Inflammatory macrophage treated with lipopolysaccharide for 4 hours (primary cell): ENCODE data around the gene SMIM9.

Source experiments
- DNase-seq: peaks from one replicate; pipeline ENCODE4 v3.0.0-alpha.2; 2020

The SMIM9 gene

GRCh38 chrX:154779261-154779660 lies 55.2 kb downstream of the SMIM9 start:
- DNase-seq: no peak

DNA sequence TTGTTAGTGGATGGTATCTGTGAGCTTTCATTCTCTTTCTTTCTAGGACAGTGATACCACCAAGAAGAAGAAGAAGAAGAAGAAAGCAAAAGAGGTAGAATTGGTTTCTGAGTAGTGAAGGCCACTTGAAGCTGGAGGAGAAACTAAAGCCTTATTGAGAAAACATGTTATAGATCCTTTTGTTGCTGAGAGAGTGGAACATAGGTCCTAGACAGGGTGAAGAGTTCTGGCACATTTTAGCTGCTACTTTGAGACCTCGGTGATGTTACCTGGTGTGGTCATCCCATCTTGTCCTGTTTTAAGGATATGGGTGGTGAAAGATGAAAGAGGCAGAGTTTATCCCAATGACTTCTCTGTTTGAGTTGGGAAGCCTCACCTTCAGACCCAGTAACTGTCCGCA lies 57.7 kb downstream of the SMIM9 start:
- no peak for DNase-seq

DNA sequence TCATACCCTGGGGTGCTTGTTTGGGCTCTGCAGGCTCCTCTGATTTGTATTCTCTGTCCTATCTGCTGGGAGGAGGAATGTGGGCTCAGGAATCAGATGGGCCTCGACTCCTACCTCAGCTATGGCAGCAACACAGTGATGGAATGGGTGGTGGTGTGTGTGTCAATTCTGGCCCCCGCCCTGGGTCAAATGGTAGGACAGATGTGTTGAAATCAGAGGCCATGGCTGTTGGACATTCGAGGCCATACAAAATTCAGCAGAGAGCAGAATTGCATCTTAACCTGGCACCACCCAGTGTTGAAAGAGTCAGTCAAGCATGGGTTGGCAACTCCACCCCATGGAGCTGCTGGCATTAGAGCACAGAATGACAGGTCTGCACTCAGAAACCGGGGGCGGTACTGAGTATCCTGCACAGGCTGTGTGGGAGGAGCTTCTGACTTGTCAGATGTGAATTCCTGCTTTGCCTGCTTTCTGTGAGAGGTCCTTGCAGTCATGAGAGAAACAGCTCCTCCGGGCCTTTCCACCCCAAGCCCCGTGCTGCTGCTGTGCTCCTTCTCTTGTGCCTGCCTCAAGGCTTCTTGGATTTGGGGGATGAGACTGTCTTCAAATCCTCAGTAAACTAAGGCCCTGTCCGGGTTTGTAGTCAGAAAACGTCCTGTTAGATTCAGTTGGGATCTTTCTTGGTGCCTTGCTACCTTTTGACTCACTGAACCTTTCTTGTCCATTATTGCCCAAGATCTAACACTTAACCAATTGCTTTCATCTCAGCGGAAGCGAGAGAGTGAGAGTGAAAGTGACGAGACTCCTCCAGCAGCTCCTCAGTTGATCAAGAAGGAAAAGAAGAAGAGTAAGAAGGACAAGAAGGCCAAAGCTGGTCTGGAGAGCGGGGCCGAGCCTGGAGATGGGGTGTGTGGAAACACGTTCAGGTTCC lies 58.8 kb downstream of the SMIM9 start:
- DNase-seq: peak; percentile 54

GRCh38 chrX:154774622-154775021 lies 59.8 kb downstream of the SMIM9 start:
- no peak for DNase-seq
